NCI-H187 (cell line): Measurements from ENCODE around the gene ZBTB24.
"Not testable (repeated sequence)": the region's sequence is repeated elsewhere in the genome, so short reads cannot be mapped to it uniquely, and the experiment has no call there.

ENCODE experiments used
- DNase-seq, 2 experiments: peaks; one replicate each; lab custom pipeline; 2025; lab: John Stamatoyannopoulos, UW

The ZBTB24 gene

DNA sequence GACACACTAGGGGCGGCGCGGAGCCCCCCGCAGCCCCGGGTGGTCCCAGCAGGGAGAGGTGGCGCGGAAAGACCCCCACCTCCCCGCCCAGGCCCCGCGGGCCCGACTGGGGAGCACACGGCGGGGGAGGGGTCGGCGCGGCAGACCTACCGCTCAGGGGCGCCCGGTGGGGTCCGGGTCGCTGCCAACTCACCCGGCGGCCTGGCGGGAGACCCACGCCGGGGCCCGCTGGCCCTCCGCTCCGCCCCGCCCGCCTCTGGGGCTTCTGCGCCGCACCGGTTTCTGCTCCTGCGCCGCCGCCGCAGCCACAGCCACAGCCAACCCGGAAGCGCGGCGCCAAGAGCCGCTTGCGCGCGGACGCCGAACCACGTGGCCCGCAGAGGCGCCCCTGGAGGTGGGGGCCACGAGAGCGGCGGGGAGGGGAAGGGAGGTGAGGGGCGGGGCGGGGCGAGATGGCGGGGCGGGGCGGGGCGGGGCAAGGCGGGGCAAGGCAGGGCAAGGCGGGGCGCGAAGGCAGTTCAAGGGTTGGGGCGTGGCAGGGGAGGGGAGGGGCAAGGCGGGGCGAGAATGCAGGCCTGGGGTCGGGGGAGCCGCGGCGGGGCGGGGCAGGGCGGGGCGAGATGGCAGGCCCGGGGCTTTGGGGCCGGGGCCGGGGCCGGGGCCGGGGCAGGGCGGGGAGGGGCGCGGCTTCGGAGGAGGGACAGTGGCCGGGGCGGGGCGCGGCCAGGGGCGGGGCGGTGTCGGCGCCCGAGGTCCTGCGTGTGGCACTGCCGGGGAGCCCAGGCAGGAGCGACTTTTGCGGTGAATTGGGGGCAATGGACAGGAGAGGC, at the start of gene ZBTB24:
Gene ZBTB24, minus strand, starts transcription at position 315 of the 830 bp plus-strand sequence. CDS start 1,193 bp downstream, outside the sequence.
- DNase-seq = peak; percentile 80 to 92

- DNase-seq = no peak
These were observed 48.4 kb upstream of the ZBTB24 start for GRCh38 chr6:109531446-109531845.

- no peak for DNase-seq
These were observed 45.0 kb upstream of the ZBTB24 start for GRCh38 chr6:109527989-109528388.

DNA sequence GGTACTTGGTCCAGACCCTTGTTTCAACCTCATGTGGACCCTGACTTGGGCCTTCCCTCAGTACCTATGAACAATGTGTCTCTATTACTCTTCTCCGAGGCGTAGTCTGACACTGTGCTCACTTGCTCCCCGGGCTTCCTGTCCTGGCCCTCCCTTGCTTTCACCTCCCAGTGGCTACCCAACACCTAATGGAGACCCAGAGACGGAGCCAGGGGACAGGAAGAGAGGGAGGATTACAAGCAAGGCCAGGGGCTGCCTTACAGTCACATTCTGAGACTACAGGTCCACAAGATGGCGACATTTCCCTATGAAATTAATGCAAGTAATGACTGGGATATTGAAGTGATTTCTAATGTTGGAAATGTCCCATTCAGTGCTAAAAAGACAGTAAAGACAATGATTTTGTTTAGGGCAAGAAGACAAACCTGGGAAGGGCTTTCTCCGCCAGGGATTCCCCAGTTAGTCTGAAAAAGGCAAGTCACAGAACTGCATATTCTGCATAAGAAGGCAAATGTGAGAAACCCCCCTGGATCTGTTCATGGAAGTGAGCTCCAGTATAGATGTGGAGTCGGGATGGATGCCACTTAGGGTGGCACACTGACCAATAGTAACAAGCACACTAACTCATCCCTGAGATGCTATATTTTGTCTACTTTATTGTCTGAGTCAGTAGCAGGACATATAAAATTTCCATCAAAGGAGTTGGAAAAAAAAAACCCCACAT, 44.0 kb upstream of the ZBTB24 start:
- DNase-seq = peak in 1 of 2 experiments; percentile 10

- DNase-seq = no peak
These were observed 41.1 kb upstream of the ZBTB24 start for GRCh38 chr6:109524129-109524528.

GRCh38 chr6:109523478-109523877, 40.5 kb upstream of the ZBTB24 start:
- no peak for DNase-seq

GRCh38 chr6:109521080-109521479, 38.1 kb upstream of the ZBTB24 start:
- no peak for DNase-seq

- not testable (repeated sequence) for DNase-seq
These were observed 36.6 kb upstream of the ZBTB24 start for GRCh38 chr6:109519647-109520046.

- DNase-seq = no peak
These were observed 33.9 kb upstream of the ZBTB24 start for GRCh38 chr6:109516929-109517328.

DNA sequence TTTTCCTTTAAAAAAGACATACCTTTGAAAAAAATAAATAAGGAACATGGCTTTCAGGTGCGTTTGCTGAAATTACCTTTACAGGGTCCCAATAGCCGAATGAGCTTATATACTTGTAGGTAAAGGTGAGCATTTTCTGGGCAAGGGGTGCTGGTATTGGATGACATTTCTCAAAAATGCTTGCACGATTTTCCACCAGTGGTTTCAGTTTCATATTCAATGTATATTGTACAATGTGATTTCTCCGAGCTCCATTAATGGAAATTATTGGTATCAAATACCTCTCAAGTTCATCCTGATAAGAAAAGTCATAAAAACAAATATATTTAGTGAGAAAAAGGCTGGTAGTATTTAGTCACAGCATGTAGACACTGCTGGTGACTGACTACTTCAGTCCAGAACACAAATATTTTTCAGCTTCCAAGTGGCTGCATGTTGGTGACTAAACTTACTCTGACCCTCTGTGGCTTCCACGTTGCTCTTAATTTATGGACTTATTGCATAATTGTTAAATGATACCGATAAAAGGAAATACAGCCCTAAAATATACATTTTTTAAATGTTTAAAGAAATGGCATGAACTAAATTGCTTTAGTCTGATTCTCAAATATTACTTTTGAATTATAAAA, 32.9 kb upstream of the ZBTB24 start:
- no peak for DNase-seq

DNA sequence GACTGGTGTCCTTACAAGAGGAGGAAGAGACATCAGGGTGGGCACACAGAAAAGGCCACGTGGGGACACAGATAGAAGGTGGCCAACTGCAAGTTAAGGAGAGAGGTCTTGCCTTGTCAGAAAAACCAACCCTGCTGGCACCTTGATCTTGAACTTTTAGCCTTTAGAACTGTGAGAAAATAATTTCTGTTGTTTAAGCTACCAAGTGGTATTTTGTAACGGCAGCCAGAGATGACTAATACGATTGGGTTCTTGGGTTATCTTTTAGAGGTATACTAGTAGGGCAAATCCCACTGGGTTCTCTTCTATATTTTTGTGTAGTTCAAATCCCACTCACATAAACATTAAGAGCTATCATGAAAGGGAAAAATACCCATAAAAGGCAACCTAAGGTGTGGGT, 31.9 kb upstream of the ZBTB24 start:
- no peak for DNase-seq

DNA sequence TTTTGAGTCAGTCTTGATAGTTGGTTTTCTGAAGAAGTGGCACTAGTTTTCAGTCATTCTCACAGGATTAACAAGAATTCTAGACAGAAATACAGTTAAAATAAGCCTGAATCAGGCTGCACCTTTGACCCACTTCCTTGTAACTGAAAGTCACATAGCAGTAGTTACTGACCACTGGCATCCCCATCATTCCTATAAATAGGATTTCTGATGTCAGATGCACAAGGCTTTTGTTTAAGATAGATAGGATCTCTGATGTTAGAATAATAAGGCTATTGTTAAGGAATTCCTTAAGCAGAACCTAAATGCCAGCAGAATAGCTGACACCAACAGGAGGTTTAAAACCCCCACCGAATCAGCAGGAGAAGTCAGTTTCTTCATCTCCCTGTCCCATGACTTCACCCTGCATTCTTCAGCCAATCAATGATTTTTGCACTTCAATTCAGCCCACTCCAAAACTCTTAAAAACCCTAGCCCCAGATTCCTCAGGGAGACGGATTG, 30.6 kb upstream of the ZBTB24 start:
- DNase-seq = no peak

GRCh38 chr6:109512271-109512817, 29.3 kb upstream of the ZBTB24 start:
- DNase-seq = no peak

- DNase-seq = no peak
These were observed 28.8 kb upstream of the ZBTB24 start for GRCh38 chr6:109511832-109512231.

DNA sequence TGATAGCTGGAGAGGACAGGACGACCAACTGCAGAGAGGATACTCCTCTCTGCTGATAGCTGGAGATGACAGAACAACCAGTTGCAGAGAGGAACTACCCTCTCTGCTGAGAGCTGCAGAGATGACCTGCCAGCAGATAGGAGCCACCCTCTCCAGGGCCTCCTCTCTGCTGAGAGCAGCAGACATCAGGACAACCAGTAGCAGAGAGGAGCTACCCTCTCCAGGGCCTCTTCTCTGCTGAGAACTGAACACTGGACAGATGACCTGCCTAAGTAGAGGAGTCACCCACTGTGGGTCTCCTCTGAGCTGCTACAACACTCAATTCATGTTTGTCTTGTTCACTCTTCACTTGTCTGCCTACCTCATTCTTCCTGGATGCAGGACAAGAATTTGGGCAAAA, 27.3 kb upstream of the ZBTB24 start:
- DNase-seq = no peak

- DNase-seq = no peak
These were observed 25.3 kb upstream of the ZBTB24 start for GRCh38 chr6:109508166-109508860.

DNA sequence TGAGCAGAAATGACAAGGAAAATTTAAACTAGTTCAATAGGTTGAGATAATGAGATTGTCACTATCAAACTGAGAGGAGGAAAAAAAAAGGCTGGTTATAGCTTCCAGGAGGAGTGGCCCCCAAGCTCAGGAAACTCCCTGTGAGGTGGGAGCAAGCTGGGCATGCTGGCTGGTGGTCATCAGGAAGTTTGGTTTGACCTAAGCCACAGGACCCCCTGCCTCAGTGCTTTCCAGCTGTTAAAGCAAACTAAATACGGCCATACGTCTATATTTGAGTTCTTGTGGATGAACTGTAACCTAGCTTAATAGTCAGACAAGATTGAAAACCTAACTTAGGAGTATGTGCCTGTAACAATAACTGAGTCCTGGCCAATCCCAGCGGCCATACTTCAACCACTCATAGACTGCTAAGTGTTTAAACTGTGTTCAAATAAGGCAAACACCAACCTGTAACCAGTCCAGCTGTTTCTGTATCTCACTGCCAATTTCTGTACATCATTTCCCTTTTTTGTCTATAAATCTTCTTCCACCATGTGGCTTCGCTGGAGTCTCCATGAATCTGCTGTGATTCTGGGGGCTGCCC, 24.6 kb upstream of the ZBTB24 start:
- DNase-seq = no peak

- no peak for DNase-seq
These were observed 23.8 kb upstream of the ZBTB24 start for GRCh38 chr6:109506841-109507240.

DNA sequence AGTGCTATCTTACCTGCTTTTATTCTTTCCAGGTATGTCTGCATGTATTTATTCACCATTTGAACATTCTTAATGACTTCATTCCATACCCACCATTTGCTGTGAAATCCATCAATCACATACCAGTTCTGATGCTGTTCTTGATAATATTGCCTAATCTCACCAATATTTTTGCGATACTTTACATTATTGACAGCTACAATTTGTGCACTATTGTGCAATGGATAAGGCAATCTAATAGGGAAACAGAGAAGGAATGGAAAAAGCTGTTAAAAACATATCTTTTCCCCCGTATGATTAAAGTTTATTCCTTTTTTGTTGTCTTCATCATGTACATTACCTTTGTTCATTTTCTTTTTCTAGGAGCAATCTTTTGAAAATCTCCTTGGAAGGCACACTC, 23.3 kb upstream of the ZBTB24 start:
- DNase-seq = no peak

DNA sequence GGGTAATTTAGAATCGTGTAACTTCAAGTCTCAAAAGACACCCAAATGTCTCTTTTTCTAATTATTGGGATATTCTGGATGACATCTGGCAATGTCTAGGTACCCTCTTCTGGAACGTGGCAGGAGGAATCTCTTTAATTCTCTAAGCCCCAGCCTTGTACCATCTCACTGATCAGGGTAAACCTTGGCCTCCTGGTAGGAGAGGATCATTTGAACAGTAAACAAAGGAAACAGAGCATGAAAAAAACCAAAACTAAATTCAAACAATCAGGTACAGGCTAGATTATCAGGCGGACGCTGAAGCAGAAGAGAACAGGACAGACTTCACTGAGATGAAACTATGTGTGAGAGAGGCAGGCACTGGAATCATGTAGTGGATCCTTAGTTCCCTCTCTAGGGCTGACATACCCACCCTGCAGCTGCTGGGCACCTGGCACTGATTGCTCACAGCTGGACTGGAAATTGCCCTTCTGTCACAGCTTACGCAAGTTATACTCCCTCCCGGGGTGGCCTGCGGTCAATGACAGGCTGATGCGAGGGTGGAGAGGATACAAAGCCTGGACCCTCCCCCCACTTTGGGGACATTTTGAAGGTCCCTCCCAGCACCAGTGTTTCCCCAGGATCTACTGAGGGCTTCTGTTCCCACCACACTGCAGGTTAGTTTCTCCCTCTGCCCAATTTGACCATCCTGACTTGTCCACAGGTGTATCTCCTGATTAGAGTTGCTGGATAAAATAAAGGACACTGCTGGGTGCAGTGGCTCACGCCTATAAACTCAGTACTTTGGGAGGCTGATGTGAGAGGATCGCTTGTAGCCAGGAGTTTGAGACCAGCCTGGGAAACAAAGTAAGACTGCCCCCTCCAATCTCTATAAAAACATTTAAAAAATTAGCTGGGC, 20.6 kb upstream of the ZBTB24 start:
- DNase-seq = no peak
